ENCODE data around the gene SMIM26. TPM values are rescaled to one million over a fixed set of nuclear protein-coding genes. Genes with fewer than 3 reads are reported as not detected.

The SMIM26 gene
- total RNA-seq, 1 donor from 2014 or later = 150 TPM

DNA sequence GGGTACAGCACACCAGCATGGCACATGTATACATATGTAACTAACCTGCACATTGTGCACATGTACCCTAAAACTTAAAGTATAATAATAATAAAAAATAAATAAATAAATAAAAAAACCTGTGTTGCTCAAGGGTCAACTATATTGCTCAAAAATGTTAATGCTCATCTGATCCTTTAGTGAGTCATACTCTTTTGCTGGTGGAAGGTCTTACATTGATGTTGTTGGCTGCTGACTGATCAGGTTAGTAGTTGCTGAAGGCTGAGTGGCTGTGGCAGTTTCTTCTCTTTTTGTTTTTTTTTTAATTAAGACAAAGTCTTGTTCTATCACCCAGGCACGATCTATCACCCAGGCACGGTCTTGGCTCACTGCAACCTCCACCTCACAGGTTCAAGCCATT, 29.6 kb upstream of the SMIM26 start:
- no peaks in the 10 kb centered on the region for H3K27me3 Mint-ChIP-seq (ENCODE audit: insufficient read depth, low read depth)
- no peak overlapping the region for H3K27ac Mint-ChIP-seq
- H3K4me2 ChIP-seq = no peak overlapping the region
- H3K9me3 Mint-ChIP-seq = no peaks in the 10 kb centered on the region
- no peak for DNase-seq (ENCODE audit: low spot score)
- no peak overlapping the region for H3K4me3 ChIP-seq
- no peaks in the 10 kb centered on the region for H3K27me3 ChIP-seq
- TF ChIP-seq EZH2 (IDR thresholded peaks at IDR 0.05) (no peak), EZH2phosphoT487 (IDR thresholded peaks at IDR 0.05) (no peak)
- TF ChIP-seq, protein P1, sequence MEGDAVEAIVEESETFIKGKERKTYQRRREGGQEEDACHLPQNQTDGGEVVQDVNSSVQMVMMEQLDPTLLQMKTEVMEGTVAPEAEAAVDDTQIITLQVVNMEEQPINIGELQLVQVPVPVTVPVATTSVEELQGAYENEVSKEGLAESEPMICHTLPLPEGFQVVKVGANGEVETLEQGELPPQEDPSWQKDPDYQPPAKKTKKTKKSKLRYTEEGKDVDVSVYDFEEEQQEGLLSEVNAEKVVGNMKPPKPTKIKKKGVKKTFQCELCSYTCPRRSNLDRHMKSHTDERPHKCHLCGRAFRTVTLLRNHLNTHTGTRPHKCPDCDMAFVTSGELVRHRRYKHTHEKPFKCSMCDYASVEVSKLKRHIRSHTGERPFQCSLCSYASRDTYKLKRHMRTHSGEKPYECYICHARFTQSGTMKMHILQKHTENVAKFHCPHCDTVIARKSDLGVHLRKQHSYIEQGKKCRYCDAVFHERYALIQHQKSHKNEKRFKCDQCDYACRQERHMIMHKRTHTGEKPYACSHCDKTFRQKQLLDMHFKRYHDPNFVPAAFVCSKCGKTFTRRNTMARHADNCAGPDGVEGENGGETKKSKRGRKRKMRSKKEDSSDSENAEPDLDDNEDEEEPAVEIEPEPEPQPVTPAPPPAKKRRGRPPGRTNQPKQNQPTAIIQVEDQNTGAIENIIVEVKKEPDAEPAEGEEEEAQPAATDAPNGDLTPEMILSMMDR (IDR thresholded peaks at IDR 0.05) = no peak
- H3K27ac ChIP-seq = no peak overlapping the region
- no peaks in the 10 kb centered on the region for H3K4me1 ChIP-seq
- H3K36me3 ChIP-seq = peaks cover 9% of the 10 kb centered on the region
- H3F3A ChIP-seq (ENCODE audit: low read depth) = no peaks in the 10 kb centered on the region
- H3K9me3 ChIP-seq (ENCODE audit: low read depth) = no peaks in the 10 kb centered on the region
- H3K79me2 ChIP-seq (ENCODE audit: low read depth) = no peaks in the 10 kb centered on the region
- H3K4me1 Mint-ChIP-seq = no peaks in the 10 kb centered on the region
- no peak overlapping the region for H2AFZ ChIP-seq (replicated peaks)
- no peak overlapping the region for H3K9ac ChIP-seq
- H3K36me3 Mint-ChIP-seq = peaks cover 29% of the 10 kb centered on the region
- no peaks in the 10 kb centered on the region for H4K20me1 ChIP-seq (ENCODE audit: low read depth)
- H3K4me3 Mint-ChIP-seq = no peak overlapping the region

- H3K27me3 Mint-ChIP-seq (ENCODE audit: insufficient read depth, low read depth) = peaks cover 2% of the 10 kb centered on the region
- peaks cover 25% of the 10 kb centered on the region for H3K36me3 Mint-ChIP-seq
- H3K4me1 ChIP-seq = no peaks in the 10 kb centered on the region
- H3K79me2 ChIP-seq (ENCODE audit: low read depth) = no peaks in the 10 kb centered on the region
- H3K4me3 Mint-ChIP-seq = no peak overlapping the region
- no peaks in the 10 kb centered on the region for H3K27me3 ChIP-seq
- no peak overlapping the region for H3K27ac Mint-ChIP-seq
- no peaks in the 10 kb centered on the region for H3K9me3 ChIP-seq (ENCODE audit: low read depth)
- no peaks in the 10 kb centered on the region for H3K9me3 Mint-ChIP-seq
- no peaks in the 10 kb centered on the region for H4K20me1 ChIP-seq (ENCODE audit: low read depth)
- H3K4me3 ChIP-seq = no peak overlapping the region
- no peaks in the 10 kb centered on the region for H3K4me1 Mint-ChIP-seq
- H3K36me3 ChIP-seq = no peaks in the 10 kb centered on the region
- TF ChIP-seq EZH2phosphoT487 (IDR thresholded peaks at IDR 0.05) = no peak
- no peak for TF ChIP-seq EZH2 (IDR thresholded peaks at IDR 0.05)
- TF ChIP-seq, protein P1 (IDR thresholded peaks at IDR 0.05) = no peak
- H2AFZ ChIP-seq (replicated peaks) = no peak overlapping the region
- no peaks in the 10 kb centered on the region for H3F3A ChIP-seq (ENCODE audit: low read depth)
- no peak overlapping the region for H3K4me2 ChIP-seq
- no peak for DNase-seq (ENCODE audit: low spot score)
- no peak overlapping the region for H3K27ac ChIP-seq
- no peak overlapping the region for H3K9ac ChIP-seq
Measured at GRCh38 chr20:18541741-18542140, 25.5 kb upstream of the SMIM26 start.

DNA sequence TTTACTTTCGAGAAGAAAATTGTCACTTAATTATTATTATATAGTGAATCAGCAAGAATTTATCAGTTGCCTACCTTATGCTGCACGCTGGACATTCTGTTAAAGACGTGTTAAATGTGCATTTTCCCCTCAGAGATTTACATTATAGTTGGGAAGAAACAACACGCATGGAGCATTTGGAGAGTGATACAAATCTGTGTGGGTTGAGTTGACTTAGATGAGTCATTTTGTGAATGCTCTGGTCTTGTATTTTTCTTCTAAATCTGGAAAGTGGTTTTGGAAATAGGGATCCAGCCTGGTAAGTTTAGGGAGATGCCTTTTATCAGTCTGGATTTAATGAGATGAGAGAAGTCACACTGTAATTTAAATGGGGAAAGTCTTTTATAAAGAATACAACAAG, 24.0 kb upstream of the SMIM26 start:
- no peaks in the 10 kb centered on the region for H3K4me1 ChIP-seq
- H3K79me2 ChIP-seq (ENCODE audit: low read depth) = no peaks in the 10 kb centered on the region
- H3F3A ChIP-seq (ENCODE audit: low read depth) = no peaks in the 10 kb centered on the region
- no peak overlapping the region for H3K27ac ChIP-seq
- Mint-ChIP-seq H3K36me3 (peaks cover 27% of the 10 kb centered on the region), H3K9me3 (no peaks in the 10 kb centered on the region), H3K27me3 (ENCODE audit: insufficient read depth, low read depth) (peaks cover 2% of the 10 kb centered on the region), H3K4me1 (no peaks in the 10 kb centered on the region), H3K4me3 (no peak overlapping the region), H3K27ac (no peak overlapping the region)
- no peak overlapping the region for H2AFZ ChIP-seq (replicated peaks)
- no peaks in the 10 kb centered on the region for H3K27me3 ChIP-seq
- H3K4me2 ChIP-seq = no peak overlapping the region
- no peak overlapping the region for H3K4me3 ChIP-seq
- no peaks in the 10 kb centered on the region for H3K9me3 ChIP-seq (ENCODE audit: low read depth)
- TF ChIP-seq EZH2phosphoT487 (IDR thresholded peaks at IDR 0.05) = no peak
- TF ChIP-seq, protein P1 (IDR thresholded peaks at IDR 0.05) = no peak
- TF ChIP-seq EZH2 (IDR thresholded peaks at IDR 0.05) = no peak
- no peaks in the 10 kb centered on the region for H3K36me3 ChIP-seq
- H3K9ac ChIP-seq = no peak overlapping the region
- no peak for DNase-seq (ENCODE audit: low spot score)
- H4K20me1 ChIP-seq (ENCODE audit: low read depth) = no peaks in the 10 kb centered on the region
